ENCODE data around the gene CCNK. TPM values are rescaled to one million over a fixed set of nuclear protein-coding genes. Genes with fewer than 3 reads are reported as not detected.

CCNK gene
- polyA plus RNA-seq, 1 donor, result 29.1 TPM

DNA sequence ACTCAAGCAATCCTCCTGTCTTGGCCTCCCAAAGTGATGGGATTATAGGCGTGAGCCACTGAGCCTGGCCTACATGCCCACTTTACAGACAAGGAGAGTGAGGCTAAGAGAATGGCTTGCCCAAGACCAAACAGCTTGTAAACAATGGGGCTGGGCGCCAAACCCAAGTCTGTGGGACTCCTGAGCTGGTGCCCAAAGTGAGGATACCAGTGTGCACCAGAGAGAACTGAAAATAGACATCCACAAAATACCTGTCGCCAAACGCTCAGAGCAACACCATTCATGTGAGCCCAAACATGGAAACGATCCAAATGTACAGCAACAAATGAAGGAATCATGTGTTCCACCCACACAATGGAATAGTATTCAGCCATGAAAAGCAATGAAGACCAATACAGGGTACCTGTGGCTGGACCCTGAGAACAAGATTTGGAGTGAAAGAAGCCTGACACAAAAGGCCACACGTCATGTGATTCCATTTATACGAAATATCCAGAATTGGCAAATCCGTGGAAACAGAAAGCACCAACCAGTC is 38.2 kb downstream of the CCNK start:
- DNase-seq (ENCODE audit: low read depth), result no peak

DNA sequence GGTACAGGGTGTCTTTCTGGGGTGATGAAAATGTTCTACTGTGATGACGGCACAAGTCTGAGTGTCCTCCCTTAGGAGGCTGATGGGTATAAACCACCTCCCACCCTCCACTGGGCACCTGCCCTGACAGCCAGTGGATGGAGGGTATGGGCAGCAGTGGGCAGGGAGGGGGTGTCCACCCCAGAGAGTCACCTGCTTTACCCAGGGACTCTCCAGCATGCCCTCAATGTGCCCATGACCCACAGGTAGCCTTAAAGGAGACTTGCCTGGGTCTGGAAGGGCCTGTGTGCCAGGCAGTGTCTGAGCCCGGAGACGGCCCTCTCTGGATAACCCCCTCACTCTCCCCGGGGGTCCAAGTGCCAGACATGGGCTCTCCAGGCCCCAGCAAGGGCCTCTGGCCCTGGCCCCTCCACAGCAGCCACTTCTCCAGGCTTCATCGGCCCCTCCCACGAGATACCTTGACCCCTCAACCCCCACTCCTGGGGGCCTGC is 38.8 kb downstream of the CCNK start:
- no peak for DNase-seq (ENCODE audit: low read depth)

DNA sequence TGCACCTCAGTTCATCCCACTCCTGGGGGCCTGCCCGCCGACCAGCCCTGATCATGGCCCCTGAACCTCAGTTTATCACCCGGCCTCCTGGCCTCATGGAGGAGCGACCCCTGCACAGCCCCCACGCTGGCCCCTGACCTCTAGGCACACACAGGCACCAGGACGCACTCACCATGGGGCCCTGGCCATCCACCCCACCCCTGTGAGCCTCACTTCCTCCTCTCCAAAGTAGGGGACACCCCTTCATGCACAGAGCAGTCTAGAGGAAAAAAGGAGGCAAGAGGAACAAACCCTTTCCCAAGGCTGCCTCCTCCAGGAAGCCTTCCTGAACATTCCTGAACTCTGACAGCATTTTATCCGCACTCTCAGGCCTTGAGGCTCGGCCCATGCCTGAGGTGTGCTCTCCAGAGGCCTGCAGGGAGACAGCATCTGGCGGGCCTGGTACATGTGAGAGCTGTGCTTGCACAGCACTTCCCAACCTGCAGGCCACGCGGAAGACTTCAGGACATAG is 39.4 kb downstream of the CCNK start:
- DNase-seq (ENCODE audit: low read depth), result no peak

DNA sequence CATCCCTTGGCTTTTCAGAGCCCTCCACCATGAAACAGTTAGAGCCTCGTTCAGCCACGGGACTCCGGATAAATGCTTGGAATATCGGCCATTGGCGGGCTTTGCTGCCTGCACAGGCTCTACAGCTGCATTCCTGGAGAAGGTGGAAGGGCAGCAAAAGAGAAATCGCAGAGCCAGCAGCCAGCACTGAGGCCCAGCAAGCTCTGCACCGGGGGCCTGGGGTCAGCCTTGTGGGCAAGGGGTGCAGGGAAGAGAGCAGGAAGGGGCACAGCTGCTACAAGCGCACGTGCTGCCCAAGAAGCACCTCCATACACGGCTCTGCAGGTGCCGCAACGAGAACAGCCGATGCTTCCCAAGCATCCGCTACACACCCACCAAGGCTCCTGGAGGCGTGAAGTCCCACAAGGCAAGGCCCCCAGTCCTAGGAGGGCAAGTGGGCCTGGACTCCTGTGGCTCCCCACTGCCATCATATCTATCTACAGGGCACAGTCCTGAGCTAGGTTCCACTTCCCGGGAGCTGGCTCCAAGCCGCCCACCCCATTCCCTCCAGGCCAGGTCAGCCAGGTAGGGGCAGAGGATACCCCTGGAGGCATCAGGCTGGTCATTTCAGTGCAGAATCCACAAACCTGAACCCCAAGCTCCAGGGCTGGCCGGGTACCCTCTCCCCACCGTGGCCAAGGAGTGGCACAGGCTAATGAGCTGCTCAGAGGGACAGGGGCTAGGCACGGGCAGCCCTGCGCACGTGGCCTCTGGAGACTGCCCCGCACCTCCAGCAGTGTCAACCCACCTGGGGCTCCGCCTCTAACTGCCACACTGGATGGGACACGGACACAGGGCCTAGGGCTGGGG is 40.2 kb downstream of the CCNK start:
- DNase-seq (ENCODE audit: low read depth), result no peak

DNA sequence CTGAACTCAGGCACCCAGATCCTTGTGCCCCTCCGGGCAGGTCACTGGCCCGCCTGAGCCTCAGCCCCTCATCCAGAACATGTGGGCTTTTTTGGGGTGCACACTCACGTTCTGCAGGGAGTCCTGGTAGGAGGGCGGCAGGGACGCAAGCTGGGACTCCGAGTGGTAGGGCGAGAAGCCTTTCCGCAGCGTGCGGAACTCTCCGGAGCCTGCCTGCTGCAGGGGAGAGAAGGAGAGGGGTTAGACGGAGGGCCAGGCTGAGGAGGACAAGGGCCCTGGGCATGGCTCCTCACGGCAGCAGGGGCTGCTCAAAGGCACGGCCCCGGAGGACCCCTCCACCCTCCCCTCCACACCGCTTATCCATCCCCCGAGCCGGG is 40.8 kb downstream of the CCNK start:
- DNase-seq (ENCODE audit: low read depth), result no peak

DNA sequence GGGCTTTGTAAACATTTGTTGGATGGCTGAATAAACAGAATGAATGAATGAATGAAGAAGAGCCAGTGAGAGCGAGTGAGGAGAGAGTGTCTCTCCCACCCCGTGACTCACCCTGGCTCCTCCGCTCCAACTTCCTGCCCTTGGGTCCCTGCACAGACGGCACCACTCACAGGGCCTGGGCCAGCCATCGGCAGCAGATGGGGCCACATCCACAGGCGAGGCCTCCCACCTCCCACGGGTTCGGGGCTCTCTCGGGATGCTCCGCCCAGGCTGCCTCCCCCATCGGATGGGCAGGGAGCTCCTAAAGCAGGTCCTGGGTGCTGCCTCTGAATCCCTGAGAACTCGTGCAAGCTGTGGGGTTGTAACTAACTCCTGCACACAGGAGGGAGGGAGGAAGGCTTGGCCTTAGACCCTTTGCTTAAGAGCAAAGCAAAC is 41.3 kb downstream of the CCNK start:
- no peak for DNase-seq (ENCODE audit: low read depth)

DNA sequence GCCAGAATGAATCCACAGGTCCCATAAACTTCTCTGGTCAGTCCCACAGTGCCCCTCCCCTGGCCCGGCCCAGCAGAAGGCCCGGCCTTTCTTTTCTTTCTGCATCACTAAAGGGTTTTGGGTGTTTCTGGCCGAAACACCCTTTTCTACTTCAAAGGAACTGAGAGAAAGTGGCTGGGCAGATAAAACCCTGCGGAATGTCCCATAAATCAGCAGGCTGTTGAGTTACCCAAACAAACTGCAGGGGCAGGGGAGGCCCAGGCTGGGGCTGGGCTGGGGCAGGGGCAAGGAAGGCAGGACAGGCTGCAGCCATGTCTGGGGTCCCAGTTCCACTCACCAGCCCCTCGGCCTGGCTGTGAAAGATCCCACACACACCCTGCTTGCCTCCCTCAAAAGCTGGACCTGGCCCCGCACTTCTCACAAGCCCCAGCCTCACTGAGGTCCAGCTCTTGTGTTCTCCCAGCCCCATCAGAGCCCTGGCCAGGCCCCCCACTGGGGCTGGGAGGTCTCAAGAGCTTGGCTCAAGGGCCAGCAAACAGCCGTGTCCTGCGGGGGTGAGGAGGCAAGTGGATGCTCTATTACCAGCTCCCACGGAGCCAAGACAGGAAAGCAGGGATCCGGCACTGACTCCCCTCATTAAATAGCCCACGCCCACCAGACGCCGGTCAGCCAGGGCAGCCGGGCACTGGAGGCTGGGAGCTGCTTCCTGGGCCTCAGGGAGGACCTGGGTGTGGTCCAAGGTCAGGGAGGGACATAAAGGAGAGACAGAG is 41.9 kb downstream of the CCNK start:
- no peak for DNase-seq (ENCODE audit: low read depth)

DNA sequence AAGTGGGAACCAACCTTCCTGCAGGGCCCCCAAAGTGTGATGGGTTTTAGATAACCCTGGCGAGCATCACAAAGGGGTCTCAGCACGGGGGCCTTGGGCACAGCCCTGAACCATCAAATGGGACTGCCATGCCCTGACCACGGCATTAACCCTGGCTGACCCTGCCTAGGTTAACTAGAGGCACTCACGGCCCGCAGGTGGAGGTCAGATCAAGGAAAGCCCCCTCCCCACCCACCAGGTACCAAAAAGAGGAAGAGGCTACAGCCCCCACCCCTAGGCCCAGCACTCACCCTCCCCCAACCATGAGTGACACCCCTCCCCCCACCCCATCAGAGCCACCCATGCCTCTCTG is 42.5 kb downstream of the CCNK start:
- DNase-seq (ENCODE audit: low read depth), result no peak

DNA sequence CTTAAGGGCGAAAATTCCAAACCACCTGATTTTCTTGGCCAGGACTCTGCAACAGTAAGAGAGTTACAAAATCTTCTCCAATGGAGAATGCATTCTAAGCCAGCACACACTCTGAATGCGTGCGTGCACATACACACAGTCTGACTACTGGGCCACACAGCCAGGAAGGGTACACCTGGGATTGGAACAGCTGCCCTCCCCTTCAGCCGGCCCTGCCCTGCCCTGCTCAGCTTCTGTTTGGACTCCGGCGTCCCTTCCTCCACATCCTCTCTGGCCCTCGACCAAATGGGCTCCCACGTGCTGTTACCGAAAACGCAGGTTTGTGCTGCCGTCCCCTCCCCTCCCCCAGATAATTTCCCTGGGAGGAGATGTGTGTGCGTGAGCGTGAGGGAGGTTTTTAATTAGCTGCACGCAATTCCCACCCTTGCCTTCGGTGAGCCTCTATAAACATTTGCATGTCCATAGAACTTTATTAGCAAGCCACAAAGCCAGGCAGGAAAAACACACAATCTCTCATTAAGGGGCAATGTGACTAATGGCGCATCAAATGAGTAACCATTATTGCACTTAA is 43.0 kb downstream of the CCNK start:
- no peak for DNase-seq (ENCODE audit: low read depth)

DNA sequence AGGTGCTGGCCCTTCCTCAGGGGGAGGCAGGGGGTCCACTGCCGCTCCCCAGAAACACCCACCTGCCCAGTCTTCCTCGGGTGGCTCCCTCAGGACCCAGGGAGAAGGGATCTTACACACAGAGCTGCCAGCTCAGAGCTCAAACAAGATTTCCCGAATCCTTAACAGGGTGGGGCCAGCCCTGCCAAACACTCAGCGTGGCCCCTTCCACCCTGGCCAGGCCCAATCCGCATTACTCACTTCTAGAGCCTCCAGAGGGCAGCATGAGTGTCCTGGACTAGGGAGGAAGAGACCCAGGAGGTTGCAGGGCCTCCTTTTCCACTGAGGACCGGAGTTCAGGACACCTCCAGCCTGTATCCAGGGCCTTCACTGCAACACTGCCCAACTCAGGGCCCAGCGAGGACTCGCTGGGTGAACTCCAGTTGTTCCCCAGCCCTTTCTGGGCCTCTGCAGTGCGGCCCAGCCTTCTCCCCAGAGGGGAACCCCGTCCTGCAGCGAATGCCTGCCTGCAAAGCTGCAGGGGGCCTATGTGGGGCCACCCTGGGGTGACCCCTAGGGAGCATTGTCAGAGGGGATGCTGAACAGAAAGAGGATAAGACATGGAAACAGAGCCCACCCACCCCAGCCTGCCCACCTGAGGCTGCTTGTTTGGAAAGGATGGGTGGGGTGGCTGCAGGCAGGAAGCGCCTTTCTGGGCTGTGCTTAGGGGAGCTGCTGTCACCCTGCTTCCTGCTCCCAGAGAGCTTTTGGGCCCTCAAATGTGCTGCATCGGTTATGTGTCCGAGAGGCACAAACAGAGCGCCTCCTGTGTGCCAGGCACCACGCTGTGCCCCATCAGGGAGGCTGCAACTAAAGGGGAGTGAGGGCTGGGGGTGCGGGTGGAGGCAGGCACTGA is 43.8 kb downstream of the CCNK start:
- DNase-seq (ENCODE audit: low read depth), result no peak

DNA sequence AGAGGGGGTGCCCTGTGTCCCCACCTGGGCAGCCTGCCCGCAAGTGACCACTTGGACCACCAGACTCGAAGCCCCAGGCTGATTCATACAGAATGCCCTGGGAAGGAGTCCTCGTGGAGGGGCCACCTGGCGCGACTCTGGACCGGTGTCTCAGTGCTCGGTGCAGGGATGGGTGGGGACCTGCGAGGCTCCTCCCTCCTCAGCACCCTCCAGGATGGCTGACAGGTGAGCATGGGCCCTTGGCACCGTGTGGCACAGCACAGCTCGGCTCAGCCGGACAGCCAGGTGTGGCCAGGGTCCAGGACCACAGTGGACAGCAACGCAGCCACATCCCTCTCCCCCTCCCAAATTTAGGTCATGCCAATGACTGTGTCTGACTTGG is 44.5 kb downstream of the CCNK start:
- DNase-seq (ENCODE audit: low read depth), result no peak

DNA sequence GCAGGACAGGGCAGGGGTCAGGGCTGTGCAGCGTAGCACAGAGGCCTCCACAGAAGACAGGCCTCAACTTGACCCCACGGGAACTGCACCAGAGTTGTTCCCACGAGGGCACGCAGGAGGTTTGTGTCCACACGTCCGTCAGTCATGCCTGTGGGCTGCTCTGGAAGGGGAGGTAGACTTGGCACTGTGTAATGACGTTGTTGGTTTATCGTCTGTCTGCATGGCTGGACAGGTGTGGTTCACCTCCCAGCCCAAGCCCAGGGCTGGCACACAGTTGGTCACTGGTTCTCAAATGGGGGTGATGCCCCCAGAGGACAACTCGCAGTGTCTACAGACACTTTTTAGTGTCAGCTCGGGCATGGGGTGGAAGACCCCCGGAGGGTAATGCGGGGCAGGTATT is 45.8 kb downstream of the CCNK start:
- DNase-seq (ENCODE audit: low read depth), result no peak

DNA sequence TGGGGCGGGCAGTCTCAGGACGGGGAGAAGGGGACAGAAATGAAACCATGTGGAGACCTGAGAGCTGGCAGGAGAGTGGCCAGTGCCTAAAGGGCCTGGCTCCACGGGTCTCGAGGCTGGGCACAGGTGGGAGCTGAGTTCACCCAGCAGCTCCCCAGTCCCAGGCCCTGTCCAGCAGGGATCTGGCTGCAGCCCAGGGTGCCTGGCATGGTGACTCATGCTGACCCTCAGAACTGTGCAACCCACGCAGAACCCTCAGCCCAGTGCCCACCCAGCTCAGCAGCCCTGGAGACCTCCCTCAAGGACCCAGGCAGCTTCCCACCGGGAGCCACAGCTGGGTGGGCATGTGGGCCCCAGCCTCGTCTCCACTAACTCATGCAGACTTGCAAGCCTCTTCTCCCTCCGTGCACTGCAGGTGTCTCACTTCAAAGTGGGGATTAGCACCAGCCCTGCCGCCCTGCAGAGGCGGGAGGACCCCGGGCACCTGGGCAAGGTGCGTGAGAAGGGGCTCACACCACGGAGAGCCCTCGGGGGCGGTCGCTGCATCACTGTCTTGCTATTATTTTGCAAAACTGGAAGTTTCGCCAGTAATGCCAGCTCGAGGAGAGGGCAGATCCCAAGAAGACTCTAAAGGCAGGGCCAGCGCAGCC is 46.3 kb downstream of the CCNK start:
- DNase-seq (ENCODE audit: low read depth), result no peak

DNA sequence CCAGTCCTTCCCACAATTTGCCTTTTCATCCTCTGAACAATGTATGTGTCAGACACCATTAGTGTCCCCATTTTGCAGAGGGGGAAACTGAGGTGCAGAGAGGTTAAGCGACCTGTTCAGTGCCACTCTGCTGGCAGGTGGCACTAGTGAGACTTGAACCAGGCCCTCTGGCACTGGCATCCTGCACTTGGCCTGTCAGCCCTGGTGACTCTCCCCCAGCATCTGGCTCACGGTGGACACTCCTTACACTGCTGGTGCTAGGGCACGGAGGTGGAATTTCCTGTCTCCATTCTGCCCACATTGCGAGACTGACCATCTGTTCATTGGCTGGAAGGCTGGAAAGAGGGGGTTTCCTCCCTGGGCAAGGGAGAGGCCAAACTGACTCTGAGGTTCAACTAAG is 48.7 kb downstream of the CCNK start:
- no peak for DNase-seq (ENCODE audit: low read depth)

DNA sequence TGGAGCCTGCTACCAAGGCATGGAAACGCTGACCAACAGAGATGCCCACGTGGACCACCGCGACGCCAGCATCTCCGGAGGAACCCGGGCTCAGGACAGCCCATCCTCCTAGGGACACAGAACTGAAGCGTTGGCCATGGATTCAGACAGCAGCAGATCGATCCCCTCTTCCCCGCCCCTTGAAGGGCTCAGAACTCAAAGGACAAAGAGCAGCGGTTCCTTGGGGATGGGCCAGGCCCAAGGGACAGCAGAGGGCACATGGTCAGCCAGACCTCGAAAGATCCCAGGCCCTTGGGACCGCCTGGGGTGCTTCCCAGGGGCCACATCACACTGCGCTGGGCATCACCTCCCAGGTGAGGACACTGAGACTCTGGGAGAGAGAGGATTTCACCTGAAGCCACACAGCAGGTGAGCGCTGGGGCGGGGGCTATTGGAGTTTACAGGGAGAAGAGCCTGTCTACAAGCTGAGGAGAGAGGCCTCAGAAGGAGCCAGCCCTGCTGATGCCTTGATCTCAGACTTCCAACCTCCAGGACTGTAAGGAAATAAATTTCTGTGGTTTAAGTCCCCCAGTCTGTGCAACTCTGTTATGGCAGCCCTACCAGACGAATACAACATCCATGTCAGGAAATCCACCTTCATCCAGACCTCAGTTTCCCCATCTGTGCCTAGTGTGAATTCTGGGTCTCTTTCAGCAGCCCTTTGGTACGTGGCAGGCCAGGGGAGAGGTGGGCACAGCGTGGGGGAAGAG is 49.4 kb downstream of the CCNK start:
- no peak for DNase-seq (ENCODE audit: low read depth)

DNA sequence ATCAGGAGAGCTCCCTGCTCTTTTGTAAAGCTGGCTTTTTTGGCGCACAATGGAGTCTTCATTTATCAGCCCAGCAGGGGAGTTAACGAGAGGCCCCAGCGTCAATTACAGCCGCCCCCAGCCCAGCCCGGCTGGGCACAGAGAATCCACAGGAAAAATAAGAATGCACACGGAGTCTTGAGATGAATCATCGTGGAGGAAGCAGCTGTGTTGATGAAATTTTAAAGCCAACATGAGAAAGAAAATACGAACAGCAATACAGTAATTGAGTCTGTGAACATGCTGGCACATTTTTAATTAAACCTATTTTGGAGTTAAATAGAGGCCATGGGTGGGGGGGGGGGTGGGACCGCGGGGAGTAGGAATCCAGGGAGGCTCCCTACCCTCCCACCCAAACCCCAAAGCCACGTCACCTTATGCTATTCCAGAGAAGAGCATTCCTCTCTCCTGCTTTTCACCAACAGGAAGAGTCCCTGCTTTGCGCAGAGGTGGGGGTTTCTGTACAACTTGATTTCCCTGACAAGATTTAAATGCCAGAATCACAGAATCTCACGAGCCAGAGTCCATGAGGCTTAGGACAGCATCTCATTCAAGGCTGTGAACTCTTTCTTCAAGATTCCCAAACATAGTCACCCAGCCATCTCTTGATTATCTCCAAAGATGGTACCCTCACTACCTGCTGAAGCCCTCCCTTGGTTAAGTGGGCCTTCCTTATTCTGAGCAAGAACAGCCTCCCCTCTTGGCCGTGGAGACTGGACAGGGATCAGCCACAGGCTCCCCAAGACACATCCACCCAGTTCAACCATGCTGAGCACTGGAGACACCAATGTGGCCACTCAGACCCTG is 50.3 kb downstream of the CCNK start:
- no peak for DNase-seq (ENCODE audit: low read depth)

DNA sequence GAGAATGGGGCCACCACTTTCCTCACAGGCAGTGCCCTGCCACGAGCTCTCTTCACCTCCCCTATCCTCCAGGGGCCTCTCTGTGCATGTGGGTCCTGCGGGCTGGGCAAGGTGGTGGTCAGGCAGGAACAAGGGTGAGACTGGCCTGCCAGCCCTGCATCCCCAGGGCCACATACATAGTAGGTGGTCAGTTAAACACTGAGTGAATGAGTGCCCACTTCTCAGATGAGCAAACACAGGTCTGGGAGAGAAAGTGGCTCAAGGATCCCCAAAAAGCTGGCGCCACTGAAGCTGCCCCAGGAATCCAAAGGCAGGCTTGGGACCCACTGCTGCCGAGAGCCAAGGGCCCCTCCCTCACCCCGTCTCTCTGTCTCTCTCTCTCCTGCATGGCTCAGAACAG is 51.1 kb downstream of the CCNK start:
- DNase-seq (ENCODE audit: low read depth), result no peak

DNA sequence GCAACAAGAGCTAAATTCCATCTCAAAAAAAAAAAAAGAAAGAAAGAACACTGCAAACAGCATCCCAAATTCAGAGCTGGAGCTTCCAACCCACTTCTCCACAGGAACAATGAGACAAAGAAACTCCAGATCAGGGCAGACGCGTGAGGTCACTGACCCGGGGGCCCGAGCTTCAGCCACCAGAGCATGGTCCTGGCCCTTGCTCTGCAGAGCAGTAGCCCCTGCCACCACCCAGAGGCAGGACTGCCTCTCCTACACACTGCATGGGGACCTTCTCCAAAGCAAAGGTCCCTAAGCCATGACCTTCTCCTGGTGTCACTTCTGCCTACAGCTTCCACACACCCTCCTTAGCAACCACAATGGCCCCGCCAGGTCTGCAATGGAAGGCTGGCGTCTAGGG is 53.1 kb downstream of the CCNK start:
- no peak for DNase-seq (ENCODE audit: low read depth)

DNA sequence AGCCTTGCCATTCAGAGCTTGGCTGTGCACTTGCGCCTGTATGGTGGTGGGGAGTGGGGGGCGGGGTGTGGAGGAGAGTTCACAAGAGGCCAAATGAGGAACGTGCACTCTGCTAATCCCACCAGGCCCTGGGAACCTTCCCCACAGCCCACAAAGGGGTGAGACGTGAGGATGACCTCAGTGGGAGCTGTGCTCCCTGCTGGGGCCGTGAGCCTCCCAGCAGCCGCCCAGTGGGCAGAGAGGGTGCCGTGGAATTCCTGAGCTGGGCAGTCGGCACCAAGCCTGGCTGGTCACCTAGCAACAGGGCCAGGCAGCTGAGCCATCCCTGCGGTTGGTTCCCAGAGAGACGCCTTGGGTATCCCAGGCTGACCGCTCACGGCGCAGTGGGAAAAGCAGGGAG is 53.7 kb downstream of the CCNK start:
- no peak for DNase-seq (ENCODE audit: low read depth)
